ENCODE data around the gene COL18A1. TPM values are rescaled to one million over a fixed set of nuclear protein-coding genes. Genes with fewer than 3 reads are reported as not detected.

COL18A1 gene
- total and polyA plus RNA-seq, 5 donors = 52.3 to 134 (median 80.5) TPM

DNA sequence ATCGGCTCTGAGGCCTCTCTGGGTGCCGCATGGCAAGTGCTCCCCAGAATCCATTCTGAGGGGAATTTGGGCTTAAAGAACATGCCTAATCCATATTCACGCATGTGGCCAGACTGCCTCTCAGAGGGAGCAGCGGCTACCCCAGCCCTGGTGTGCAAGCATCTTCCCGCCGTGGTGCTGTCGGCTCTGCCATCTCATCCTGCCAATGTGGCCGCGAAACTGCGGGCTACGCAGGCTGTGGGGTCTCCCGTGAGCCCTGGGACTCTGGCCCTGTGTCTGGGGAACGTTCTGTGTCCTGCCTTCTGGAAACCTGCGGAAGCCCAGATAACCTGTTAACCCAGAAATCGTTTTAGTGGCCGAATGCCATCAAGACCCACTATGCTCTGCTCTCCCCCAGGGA lies 76.6 kb downstream of the COL18A1 start:
- 93% methylated on average over 16 of the region's 16 CpGs for WGBS
- H3K9me3 ChIP-seq (ENCODE audit: control insufficient read depth, low read length) = no peaks in the 10 kb centered on the region
- no peak overlapping the region for H3K27ac ChIP-seq (ENCODE audit: low read length)
- intact Hi-C loops (cut with DNase I) = no loop called here
- peaks cover 3% of the 10 kb centered on the region for H3K4me1 ChIP-seq (ENCODE audit: control insufficient read depth, insufficient read depth, low read length)
- H3K4me3 ChIP-seq (ENCODE audit: low read length) = no peak overlapping the region
- peak in 2 of 3 donors; percentile 11 to 48 for DNase-seq
- no peak for ATAC-seq
- H3K27me3 ChIP-seq (ENCODE audit: control insufficient read depth, insufficient read depth) = no peaks in the 10 kb centered on the region

DNA sequence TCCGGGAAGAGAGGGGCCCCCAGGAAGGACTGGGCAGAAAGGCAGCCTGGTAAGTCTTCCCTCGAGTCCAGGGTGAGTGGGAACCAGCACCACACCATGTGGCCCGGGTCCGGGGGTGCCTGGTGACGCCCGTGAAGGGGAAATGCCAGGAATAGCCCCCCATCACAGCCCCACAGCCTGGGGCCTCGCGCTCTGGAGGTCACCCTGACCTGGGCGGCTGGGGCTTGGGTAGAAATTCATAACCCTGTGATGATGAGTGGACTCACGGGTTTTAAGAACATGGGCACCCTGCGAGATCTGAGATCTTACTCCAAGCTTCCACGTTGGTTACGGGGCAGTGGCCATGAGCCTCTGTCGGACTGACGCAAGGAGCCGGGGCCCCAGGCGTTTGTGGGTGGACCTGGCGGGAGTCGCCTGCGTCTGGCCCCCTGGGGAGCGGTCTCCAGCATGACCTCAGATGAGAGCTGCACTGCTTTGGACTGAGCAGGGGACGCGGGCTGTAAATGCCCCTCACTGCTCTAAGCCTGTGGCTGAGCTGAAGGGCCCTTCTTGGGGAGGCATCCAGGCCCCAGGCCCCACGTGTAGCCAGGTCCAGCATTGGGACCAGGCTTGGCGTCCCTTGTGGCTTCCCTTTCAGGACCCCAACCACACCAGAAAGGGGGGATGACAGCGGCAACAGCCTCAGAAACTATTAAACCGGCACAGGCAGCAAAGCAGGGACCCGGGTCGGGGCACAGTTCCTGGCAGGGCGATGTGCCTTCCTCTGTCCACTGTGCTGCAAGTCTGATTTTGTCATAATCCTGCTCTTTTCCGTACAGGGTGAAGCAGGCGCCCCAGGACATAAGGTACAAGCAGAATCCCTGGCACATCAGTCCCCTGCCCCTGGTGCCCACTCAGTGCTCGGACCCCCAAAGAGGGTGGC lies 77.3 kb downstream of the COL18A1 start:
- no peak overlapping the region for H3K4me3 ChIP-seq (ENCODE audit: low read length)
- peaks cover 3% of the 10 kb centered on the region for H3K4me1 ChIP-seq (ENCODE audit: control insufficient read depth, insufficient read depth, low read length)
- H3K9me3 ChIP-seq (ENCODE audit: control insufficient read depth, low read length) = no peaks in the 10 kb centered on the region
- ATAC-seq = no peak
- no peaks in the 10 kb centered on the region for H3K27me3 ChIP-seq (ENCODE audit: control insufficient read depth, insufficient read depth)
- intact Hi-C loops (cut with DNase I) = no loop called here
- H3K27ac ChIP-seq (ENCODE audit: low read length) = no peak overlapping the region
- DNase-seq = peak in 2 of 3 donors; percentile 49 to 52
- 92% methylated on average over 33 of the region's 33 CpGs for WGBS

DNA sequence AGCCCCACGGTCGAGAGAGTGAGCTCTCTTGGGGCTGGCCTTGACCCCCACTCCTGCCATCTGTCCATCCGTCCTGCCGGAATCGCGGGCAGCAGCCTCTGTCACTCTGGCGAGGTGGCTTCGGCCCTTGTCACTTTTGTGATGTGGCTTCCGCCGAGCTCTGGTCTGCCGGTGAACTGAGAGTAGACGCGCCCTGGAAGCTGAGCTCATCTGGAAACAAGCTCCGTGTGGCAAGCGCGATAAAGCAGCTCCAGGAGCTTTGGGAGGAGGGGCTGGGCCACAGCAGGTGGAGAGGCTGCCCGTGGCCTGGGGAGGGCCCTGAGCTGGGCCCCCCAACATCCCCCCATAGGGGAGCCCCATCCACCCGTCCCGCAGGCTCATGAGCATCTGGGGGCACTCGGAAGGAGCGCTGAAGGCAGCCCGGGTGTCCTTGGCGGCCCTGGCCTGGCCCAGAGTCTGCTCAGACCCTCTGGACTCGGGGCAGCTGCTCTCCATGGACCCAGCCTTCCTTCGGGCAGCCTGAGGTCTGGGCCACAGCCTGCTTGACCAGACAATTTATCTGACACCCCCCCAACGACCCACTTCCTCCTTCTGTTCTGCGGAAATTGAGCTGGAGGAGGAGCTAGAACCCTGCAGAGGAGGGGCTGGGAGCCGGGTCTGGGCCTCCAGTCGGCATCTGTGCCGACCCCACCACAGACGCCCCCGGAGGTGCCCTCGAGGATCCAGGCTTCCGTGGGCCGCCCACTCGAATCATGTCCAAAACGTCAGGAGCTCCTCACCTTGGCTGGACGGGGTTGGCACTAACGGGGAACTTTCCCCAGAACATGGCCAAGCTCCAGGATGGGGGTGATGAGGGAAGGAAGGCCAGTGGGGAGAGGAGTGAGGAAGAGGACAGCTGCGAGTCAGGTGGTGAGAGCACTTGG lies 78.2 kb downstream of the COL18A1 start:
- Histone ChIP-seq H3K27me3 (ENCODE audit: control insufficient read depth, insufficient read depth) (no peaks in the 10 kb centered on the region), H3K27ac (ENCODE audit: low read length) (no peak overlapping the region), H3K4me3 (ENCODE audit: low read length) (no peak overlapping the region), H3K4me1 (ENCODE audit: control insufficient read depth, insufficient read depth, low read length) (no peaks in the 10 kb centered on the region), H3K9me3 (ENCODE audit: control insufficient read depth, low read length) (no peaks in the 10 kb centered on the region)
- peak in 2 of 3 donors; percentile 65 to 66 for DNase-seq
- WGBS = 71% methylated on average over 40 of the region's 40 CpGs
- intact Hi-C loops (cut with DNase I) = no loop called here
- peak in 1 of 2 donors; percentile 3 for ATAC-seq

DNA sequence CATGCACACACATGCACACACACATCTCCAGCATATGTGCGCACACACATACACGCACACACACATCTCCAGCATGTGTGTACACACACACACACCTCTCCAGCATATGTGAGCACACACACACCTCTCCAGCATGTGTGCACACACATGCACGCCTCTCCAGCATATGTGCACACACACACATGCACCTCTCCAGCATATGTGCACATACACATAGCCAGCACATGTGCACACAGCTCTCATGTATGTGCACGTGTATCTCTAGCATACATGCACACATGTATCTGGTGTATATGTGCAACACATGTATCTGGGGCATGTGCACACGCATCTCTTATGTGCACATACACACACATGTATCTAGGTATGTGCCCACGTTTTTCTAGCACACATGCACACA lies 79.4 kb downstream of the COL18A1 start:
- ATAC-seq (no peak), DNase-seq (peak in 2 of 3 donors; percentile 6 to 17)
- 88% methylated on average over 6 of the region's 6 CpGs for WGBS
- Histone ChIP-seq H3K4me3 (ENCODE audit: low read length) (no peak overlapping the region), H3K27ac (ENCODE audit: low read length) (no peak overlapping the region), H3K9me3 (ENCODE audit: control insufficient read depth, low read length) (no peaks in the 10 kb centered on the region), H3K4me1 (ENCODE audit: control insufficient read depth, insufficient read depth, low read length) (no peaks in the 10 kb centered on the region), H3K27me3 (ENCODE audit: control insufficient read depth, insufficient read depth) (no peaks in the 10 kb centered on the region)
- intact Hi-C loops (cut with DNase I) = no loop called here

DNA sequence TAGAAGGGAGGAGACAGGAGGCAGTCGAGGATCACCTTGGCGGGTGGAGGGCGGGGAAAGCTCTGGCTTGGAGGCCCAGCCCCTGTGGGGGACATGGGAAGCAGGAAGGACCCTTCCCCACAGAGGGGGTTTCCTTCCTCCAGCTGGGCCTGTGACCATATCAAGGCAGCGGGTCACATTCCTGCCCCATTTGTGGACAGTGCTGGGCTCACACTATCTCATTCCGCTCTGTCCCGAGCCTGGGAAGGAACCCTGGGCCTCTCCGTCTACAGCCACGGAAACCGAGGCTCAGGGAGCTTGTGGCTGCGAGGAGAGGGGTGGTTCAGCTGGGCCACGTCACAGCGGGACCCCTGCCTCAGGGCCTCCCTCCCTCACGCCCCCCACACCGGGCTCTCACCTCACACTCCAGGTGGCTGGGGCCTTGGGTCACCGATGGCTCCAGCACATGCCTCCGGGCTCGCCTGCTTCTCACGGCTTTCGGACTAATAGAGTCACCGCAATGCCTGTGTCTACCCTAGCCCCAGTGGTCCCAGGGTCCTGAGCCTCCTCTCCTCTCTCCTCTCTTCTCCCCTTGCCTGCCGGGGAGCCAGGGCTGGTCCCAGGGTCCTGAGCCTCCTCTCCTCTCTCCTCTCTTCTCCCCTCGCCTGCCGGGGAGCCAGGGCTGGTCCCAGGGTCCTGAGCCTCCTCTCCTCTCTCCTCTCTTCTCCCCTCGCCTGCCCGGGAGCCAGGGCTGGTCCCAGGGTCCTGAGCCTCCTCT lies 80.9 kb downstream of the COL18A1 start:
- H3K9me3 ChIP-seq (ENCODE audit: control insufficient read depth, low read length) = no peaks in the 10 kb centered on the region
- 92% methylated on average over 25 of the region's 25 CpGs for WGBS
- DNase-seq (peak in 2 of 3 donors; percentile 32 to 35), ATAC-seq (no peak)
- H3K27me3 ChIP-seq (ENCODE audit: control insufficient read depth, insufficient read depth) = no peaks in the 10 kb centered on the region
- intact Hi-C loops (cut with DNase I) = no loop called here
- H3K4me1 ChIP-seq (ENCODE audit: control insufficient read depth, insufficient read depth, low read length) = no peaks in the 10 kb centered on the region
- no peak overlapping the region for H3K27ac ChIP-seq (ENCODE audit: low read length)
- no peak overlapping the region for H3K4me3 ChIP-seq (ENCODE audit: low read length)

DNA sequence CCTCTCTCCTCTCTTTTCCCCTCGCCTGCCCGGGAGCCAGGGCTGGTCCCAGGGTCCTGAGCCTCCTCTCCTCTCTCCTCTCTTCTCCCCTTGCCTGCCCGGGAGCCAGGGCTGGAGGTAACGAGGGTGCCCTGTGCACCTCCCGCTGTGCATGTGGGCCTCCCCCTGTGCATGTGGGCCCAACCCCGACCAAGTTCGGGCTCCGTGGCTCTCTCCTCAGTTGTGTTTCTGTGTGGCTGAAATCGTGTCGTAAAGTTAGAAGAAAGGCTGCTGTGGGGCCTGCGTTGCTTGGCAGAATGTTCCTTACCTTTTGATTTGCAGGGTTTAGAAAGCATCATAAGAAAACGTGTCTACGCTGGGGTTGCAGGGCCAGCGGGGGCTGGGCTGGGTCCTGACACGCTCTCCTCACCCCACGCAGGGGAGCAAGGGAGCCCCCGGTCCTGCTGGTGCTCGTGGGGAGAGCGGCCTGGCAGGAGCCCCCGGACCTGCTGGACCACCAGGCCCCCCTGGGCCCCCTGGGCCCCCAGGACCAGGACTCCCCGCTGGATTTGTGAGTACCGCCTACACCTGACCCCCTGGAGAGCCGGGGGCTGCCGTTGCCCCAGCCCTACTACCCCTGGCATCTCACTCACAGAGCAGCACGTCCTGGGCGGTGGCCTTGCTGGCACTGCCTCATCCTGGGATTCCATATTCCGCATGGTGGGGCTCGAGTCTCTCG lies 81.6 kb downstream of the COL18A1 start:
- Histone ChIP-seq H3K9me3 (ENCODE audit: control insufficient read depth, low read length) (no peaks in the 10 kb centered on the region), H3K27me3 (ENCODE audit: control insufficient read depth, insufficient read depth) (no peaks in the 10 kb centered on the region), H3K4me3 (ENCODE audit: low read length) (no peak overlapping the region), H3K27ac (ENCODE audit: low read length) (no peak overlapping the region), H3K4me1 (ENCODE audit: control insufficient read depth, insufficient read depth, low read length) (no peaks in the 10 kb centered on the region)
- DNase-seq (peak in 2 of 3 donors; percentile 12 to 69), ATAC-seq (no peak)
- WGBS = 91% methylated on average over 29 of the region's 29 CpGs
- intact Hi-C loops (cut with DNase I) = no loop called here

DNA sequence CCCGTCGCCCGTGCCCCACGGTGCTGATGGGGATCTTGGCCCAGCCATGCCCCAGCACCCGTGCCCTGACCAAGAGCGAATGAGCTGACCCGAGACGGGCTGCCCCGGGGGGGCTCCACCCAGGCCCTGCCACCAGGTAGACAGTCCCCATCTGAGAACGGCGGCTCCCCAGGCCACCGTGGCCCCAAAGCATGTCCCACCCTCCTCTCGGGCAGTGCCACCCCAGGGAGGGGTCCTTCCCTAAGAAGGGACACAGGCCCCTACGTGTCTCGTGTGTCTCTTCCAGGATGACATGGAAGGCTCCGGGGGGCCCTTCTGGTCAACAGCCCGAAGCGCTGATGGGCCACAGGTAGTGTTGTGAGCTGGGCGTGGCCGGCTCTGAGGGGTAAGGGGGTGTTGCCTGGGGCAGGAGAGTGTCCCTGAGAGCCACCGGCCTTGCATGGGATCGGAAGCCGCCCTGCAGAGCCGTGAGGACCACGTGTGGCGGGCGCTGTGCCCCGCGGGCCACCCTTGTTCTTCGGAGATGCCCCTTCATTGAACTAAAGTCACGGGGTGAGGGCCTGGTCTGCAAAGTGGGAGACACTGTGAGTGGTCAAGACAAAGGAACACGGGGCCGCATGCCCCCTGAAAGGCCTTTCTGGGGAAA lies 82.3 kb downstream of the COL18A1 start:
- no peaks in the 10 kb centered on the region for H3K27me3 ChIP-seq (ENCODE audit: control insufficient read depth, insufficient read depth)
- peak in 2 of 3 donors; percentile 55 to 60 for DNase-seq
- ATAC-seq = no peak
- 94% methylated on average over 33 of the region's 33 CpGs for WGBS
- H3K9me3 ChIP-seq (ENCODE audit: control insufficient read depth, low read length) = no peaks in the 10 kb centered on the region
- H3K4me3 ChIP-seq (ENCODE audit: low read length) = no peak overlapping the region
- intact Hi-C loops (cut with DNase I) = no loop called here
- no peaks in the 10 kb centered on the region for H3K4me1 ChIP-seq (ENCODE audit: control insufficient read depth, insufficient read depth, low read length)
- no peak overlapping the region for H3K27ac ChIP-seq (ENCODE audit: low read length)

DNA sequence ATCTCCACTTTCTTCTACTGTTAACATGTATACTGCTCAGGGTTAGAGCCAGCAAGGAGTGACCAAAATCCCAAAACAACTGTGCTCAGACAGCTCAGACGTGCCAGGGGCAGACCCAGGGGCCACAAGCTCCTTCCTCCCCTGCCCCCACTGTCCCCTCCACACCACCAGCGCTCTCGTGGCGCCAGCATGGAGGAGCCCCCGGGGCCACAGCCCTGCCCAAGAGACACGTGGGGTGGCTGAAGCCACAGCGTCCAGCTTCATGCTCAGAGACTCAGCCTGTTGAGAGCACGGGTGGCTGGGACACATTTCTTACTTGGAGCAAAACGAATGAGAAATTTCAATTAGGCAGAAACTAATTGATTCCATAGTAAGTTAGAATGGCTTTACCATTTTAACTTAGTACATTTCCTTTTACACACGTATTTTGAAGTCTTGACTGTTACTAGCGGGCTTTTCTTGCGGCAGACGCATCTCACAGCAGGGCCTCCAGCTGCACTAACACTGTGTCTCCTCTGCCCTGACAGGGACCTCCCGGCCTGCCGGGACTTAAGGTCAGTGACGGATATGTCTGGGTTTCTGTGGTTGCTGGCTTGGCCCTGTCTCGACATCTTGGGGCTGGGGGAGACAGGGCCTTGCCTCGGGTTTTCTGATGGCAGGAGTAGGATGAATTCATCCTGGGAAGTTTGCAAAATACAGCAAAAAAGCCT lies 83.1 kb downstream of the COL18A1 start:
- ATAC-seq = no peak

DNA sequence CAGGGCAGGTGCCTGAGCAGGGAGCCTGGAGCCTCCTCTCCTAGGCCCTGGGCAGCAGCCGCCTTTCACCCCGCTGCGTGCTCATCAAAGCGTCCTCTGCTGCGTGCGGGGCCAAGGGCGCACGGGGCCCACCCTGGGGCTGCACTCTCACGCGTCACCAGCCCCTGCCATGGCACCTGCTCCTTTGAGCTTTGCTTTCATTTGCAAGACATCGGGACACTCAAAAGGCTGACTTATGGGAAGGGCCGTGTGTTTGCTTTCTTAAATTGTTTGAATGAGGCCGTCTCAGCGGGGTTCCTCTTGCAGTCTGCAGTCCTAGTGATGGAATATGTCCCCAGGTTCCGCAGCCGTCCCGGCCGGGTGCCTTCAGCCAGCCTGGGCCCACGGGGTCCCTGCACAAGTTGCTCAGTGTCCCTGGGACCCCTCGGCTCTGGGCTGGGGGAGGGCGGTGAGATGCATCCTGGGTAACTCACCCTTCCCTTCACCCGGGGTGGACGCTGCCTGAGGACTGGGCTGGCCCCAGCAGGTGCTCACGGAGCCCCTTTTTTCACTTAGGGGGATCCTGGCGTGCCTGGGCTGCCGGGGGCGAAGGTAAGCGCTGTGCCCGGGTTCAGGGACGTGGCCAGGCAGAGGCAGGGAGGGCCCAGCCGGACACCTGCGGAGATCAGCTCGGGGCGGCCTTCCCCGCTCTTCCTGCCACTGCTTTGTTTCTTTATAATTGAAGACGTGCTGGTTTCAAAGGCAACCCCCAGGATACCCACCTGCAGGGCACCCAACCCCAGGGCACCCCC lies 84.2 kb downstream of the COL18A1 start:
- ATAC-seq (no peak), DNase-seq (peak in 1 of 3 donors; percentile 44)
- WGBS = 88% methylated on average over 36 of the region's 36 CpGs
- Histone ChIP-seq H3K27me3 (ENCODE audit: control insufficient read depth, insufficient read depth) (no peaks in the 10 kb centered on the region), H3K4me3 (ENCODE audit: low read length) (no peak overlapping the region), H3K27ac (ENCODE audit: low read length) (no peak overlapping the region), H3K9me3 (ENCODE audit: control insufficient read depth, low read length) (no peaks in the 10 kb centered on the region), H3K4me1 (ENCODE audit: control insufficient read depth, insufficient read depth, low read length) (no peaks in the 10 kb centered on the region)
- intact Hi-C loops (cut with DNase I) = no loop called here

More for the DNA sequence above, 83.1 kb downstream of the COL18A1 start:
- no peak overlapping the region for H3K4me3 ChIP-seq (ENCODE audit: low read length)
- no peaks in the 10 kb centered on the region for H3K9me3 ChIP-seq (ENCODE audit: control insufficient read depth, low read length)
- H3K27me3 ChIP-seq (ENCODE audit: control insufficient read depth, insufficient read depth) = no peaks in the 10 kb centered on the region
- 85% methylated on average over 18 of the region's 18 CpGs for WGBS
- no peak overlapping the region for H3K27ac ChIP-seq (ENCODE audit: low read length)
- DNase-seq = peak in 1 of 3 donors; percentile 57
- no peaks in the 10 kb centered on the region for H3K4me1 ChIP-seq (ENCODE audit: control insufficient read depth, insufficient read depth, low read length)
- intact Hi-C loops (cut with DNase I) = no loop called here

Data from right cardiac atrium (tissue), 5 donors.